ENCODE data around the gene ARFGEF3. TPM values are rescaled to one million over a fixed set of nuclear protein-coding genes. Genes with fewer than 3 reads are reported as not detected.

The ARFGEF3 gene, protein sequence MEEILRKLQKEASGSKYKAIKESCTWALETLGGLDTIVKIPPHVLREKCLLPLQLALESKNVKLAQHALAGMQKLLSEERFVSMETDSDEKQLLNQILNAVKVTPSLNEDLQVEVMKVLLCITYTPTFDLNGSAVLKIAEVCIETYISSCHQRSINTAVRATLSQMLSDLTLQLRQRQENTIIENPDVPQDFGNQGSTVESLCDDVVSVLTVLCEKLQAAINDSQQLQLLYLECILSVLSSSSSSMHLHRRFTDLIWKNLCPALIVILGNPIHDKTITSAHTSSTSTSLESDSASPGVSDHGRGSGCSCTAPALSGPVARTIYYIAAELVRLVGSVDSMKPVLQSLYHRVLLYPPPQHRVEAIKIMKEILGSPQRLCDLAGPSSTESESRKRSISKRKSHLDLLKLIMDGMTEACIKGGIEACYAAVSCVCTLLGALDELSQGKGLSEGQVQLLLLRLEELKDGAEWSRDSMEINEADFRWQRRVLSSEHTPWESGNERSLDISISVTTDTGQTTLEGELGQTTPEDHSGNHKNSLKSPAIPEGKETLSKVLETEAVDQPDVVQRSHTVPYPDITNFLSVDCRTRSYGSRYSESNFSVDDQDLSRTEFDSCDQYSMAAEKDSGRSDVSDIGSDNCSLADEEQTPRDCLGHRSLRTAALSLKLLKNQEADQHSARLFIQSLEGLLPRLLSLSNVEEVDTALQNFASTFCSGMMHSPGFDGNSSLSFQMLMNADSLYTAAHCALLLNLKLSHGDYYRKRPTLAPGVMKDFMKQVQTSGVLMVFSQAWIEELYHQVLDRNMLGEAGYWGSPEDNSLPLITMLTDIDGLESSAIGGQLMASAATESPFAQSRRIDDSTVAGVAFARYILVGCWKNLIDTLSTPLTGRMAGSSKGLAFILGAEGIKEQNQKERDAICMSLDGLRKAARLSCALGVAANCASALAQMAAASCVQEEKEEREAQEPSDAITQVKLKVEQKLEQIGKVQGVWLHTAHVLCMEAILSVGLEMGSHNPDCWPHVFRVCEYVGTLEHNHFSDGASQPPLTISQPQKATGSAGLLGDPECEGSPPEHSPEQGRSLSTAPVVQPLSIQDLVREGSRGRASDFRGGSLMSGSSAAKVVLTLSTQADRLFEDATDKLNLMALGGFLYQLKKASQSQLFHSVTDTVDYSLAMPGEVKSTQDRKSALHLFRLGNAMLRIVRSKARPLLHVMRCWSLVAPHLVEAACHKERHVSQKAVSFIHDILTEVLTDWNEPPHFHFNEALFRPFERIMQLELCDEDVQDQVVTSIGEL (N-terminal part only)
- total RNA-seq = 10 to 100 TPM in 2 of 4 donors, 1 to 10 TPM in 2; 8.9 to 12.0 (median 10.5) TPM

GRCh38 chr6:138161338-138162110 is at the start of gene ARFGEF3:
TSS of gene ARFGEF3 (plus strand) at chr6:138161939. CDS start at chr6:138162087, 148 bp downstream.
- Histone ChIP-seq H3K9me3 (no peaks in the 10 kb centered on the region), H3K4me3 (peak within 1 kb of the TSS; percentile 38 to 71 (median 60)), H3K4me1 (peaks cover 0 to 14% (median 7%) of the 10 kb centered on the region in 4 donors), H3K27me3 (no peaks in the 10 kb centered on the region), H3K36me3 (no peaks in the 10 kb centered on the region), H3K27ac (peak within 1 kb of the TSS in 3 of 4 donors; percentile 48 to 68 (median 63))
- DNase-seq = peak in 2 of 3 donors; percentile 69 to 84
- peak in 1 of 2 donors; percentile 13 for TF ChIP-seq POLR2A (IDR thresholded peaks at IDR 0.05)
- TF ChIP-seq CTCF (IDR thresholded peaks at IDR 0.05) = no peak

- no peak for DNase-seq
- H3K4me3 ChIP-seq = no peak overlapping the region
- H3K4me1 ChIP-seq = no peaks in the 10 kb centered on the region
- no peak overlapping the region for H3K27ac ChIP-seq
- TF ChIP-seq CTCF (IDR thresholded peaks at IDR 0.05) = no peak
- no peak for TF ChIP-seq POLR2A (IDR thresholded peaks at IDR 0.05)
- H3K27me3 ChIP-seq = no peaks in the 10 kb centered on the region
- H3K9me3 ChIP-seq = no peaks in the 10 kb centered on the region
- H3K36me3 ChIP-seq = no peaks in the 10 kb centered on the region
These were observed 48.0 kb upstream of the ARFGEF3 start for GRCh38 chr6:138113588-138114210.

DNA sequence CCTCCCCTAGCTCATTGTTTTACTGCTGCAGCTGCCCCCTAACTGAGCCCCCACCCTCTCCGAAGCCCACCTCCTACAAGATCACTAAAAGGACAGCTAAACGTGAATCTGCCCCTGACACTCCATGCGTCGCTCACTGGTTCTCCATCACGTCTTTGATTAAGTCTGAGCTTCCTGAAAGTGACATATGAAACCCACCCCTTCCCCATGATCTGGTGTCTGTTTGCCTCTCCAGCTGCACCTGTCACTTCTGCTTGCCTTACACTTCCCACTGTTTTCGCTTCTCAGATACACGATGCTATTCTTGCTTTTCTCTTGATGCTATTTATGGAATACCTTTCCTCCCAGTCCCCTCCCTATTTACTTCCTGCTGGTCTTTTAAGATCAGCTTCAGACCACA is 46.5 kb upstream of the ARFGEF3 start:
- TF ChIP-seq POLR2A (IDR thresholded peaks at IDR 0.05) (no peak), CTCF (IDR thresholded peaks at IDR 0.05) (no peak)
- no peak overlapping the region for H3K27ac ChIP-seq

GRCh38 chr6:138115877-138116660 is 45.7 kb upstream of the ARFGEF3 start:
- Histone ChIP-seq H3K27ac (no peak overlapping the region), H3K36me3 (no peaks in the 10 kb centered on the region), H3K27me3 (no peaks in the 10 kb centered on the region), H3K4me1 (no peaks in the 10 kb centered on the region), H3K4me3 (no peak overlapping the region), H3K9me3 (no peaks in the 10 kb centered on the region)
- no peak for TF ChIP-seq POLR2A (IDR thresholded peaks at IDR 0.05)
- TF ChIP-seq CTCF (IDR thresholded peaks at IDR 0.05) = peak; percentile 41 to 93 (median 82)
- DNase-seq = peak in 2 of 3 donors; percentile 41 to 70

More for the DNA sequence above, 46.5 kb upstream of the ARFGEF3 start:
- H3K4me1 ChIP-seq = no peaks in the 10 kb centered on the region
- H3K4me3 ChIP-seq = no peak overlapping the region
- H3K36me3 ChIP-seq = no peaks in the 10 kb centered on the region
- no peaks in the 10 kb centered on the region for H3K27me3 ChIP-seq
- no peaks in the 10 kb centered on the region for H3K9me3 ChIP-seq
- no peak for DNase-seq
